ENCODE measurements around the gene FAM50A. TPM values are rescaled to one million over a fixed set of nuclear protein-coding genes. Genes with fewer than 3 reads are reported as not detected.

FAM50A gene
- total and polyA plus RNA-seq, 4 experiments from 2014 or later, result 35.6 to 70.3 (median 66.7) TPM

DNA sequence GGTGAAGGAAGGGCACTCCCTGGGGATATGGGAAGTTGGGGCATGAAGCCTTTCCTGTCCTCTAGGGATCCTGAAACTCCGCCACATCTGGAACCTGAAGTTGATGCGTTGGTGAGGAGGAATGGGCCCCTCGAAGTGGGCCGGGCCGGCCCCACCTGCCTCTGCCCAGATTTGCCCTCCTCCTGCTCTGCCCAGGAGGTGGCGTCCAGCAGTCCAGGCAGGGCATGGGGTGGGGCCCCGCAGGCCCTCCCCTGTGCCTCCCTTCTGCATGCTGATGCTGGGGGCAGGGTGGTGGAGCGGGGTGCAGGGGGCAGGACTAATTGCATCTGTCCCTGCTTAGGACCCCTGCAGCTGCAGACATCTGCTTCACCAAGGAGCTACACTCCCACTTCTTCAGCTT, 30.8 kb upstream of the FAM50A start:
- Histone ChIP-seq H3K36me3 (ENCODE audit: insufficient read depth, low read length) (no peaks in the 10 kb centered on the region), H3K9me3 (ENCODE audit: control insufficient read depth in 1 of 2, low read length in 2 of 2) (no peaks in the 10 kb centered on the region), H3K4me1 (ENCODE audit: insufficient read depth, low read length) (peaks cover 10% of the 10 kb centered on the region), H3K27ac (ENCODE audit: low read depth, low read length) (peak overlapping the region; percentile 70), H3K27me3 (ENCODE audit: insufficient read depth, low read length) (no peaks in the 10 kb centered on the region), H3K4me3 (ENCODE audit: low read length in 2 of 2) (no peak overlapping the region)
- no peaks in the 10 kb centered on the region for H3K27me3 Mint-ChIP-seq
- H3K36me3 Mint-ChIP-seq, result peaks cover 0 to 11% of the 10 kb centered on the region in 2 donors
- intact Hi-C loops (cut with micrococcal nuclease), result loop anchor here (10.0 kb wide), 1 partner anchor 62 kb away; the partner anchor contains the start of gene LAGE3
- no peak for DNase-seq
- H3K4me1 Mint-ChIP-seq, result peaks cover 4 to 23% (median 11%) of the 10 kb centered on the region in 4 donors
- CTCF ChIA-PET (ENCODE audit: partially characterized antibody), result interaction anchor here (1.3 to 1.5 kb wide), 3 partner anchors 8 to 15 kb away, joined by 3 to 5 read pairs (median 4); partner anchors contain the start of gene RPL10
- H3K4me3 Mint-ChIP-seq, result peak overlapping the region in 3 of 8 donors; percentile 78 to 85 (median 82)
- H3K27ac Mint-ChIP-seq, result peak overlapping the region in 5 of 7 donors; percentile 71 to 85 (median 79)
- H3K9me3 Mint-ChIP-seq, result peaks cover 0 to 4% (median 0%) of the 10 kb centered on the region in 8 donors
- POLR2A ChIA-PET (ENCODE audit: partially characterized antibody), result interaction anchor here (0.7 to 5.8 kb wide), 11 partner anchors 11 to 486 kb away, joined by 4 to 101 read pairs (median 5); partner anchors contain the start of genes ATP6AP1, PLXNA3, RPL10 and SLC10A3

GRCh38 chrX:154417157-154417556, 26.8 kb upstream of the FAM50A start:
- intact Hi-C loops (cut with micrococcal nuclease), result loop anchor here (10.0 kb wide), 1 partner anchor 58 kb away; the partner anchor contains the start of gene LAGE3
- no peak for DNase-seq
- H3K4me3 Mint-ChIP-seq, result no peak overlapping the region
- CTCF ChIA-PET (ENCODE audit: partially characterized antibody), result interaction anchor here (1.1 kb wide), 1 partner anchor 17 kb away, joined by 3 read pairs; no protein-coding TSS in a partner anchor
- Histone ChIP-seq H3K4me3 (ENCODE audit: low read length in 2 of 2) (no peak overlapping the region), H3K9me3 (ENCODE audit: control insufficient read depth in 1 of 2, low read length in 2 of 2) (no peaks in the 10 kb centered on the region), H3K27me3 (ENCODE audit: insufficient read depth, low read length) (no peaks in the 10 kb centered on the region), H3K36me3 (ENCODE audit: insufficient read depth, low read length) (no peaks in the 10 kb centered on the region), H3K4me1 (ENCODE audit: insufficient read depth, low read length) (peaks cover 8% of the 10 kb centered on the region), H3K27ac (ENCODE audit: low read depth, low read length) (no peak overlapping the region)
- POLR2A ChIA-PET (ENCODE audit: partially characterized antibody), result no interaction called here
- no peaks in the 10 kb centered on the region for H3K9me3 Mint-ChIP-seq
- H3K36me3 Mint-ChIP-seq, result peaks cover 0 to 9% of the 10 kb centered on the region in 2 donors
- no peak overlapping the region for H3K27ac Mint-ChIP-seq
- peaks cover 4 to 8% (median 7%) of the 10 kb centered on the region in 4 donors for H3K4me1 Mint-ChIP-seq
- no peaks in the 10 kb centered on the region for H3K27me3 Mint-ChIP-seq

- POLR2A ChIA-PET (ENCODE audit: partially characterized antibody), result interaction anchor here (1.3 kb wide), 1 partner anchor 9 kb away, joined by 5 read pairs; the partner anchor contains the start of gene ATP6AP1
- intact Hi-C loops (cut with micrococcal nuclease), result loop anchor here (10.0 kb wide), 1 partner anchor 56 kb away; the partner anchor contains the start of gene LAGE3
- Mint-ChIP-seq H3K36me3 (peaks cover 0 to 5% of the 10 kb centered on the region in 2 donors), H3K27ac (no peak overlapping the region), H3K4me3 (no peak overlapping the region), H3K27me3 (no peaks in the 10 kb centered on the region), H3K9me3 (no peaks in the 10 kb centered on the region), H3K4me1 (peaks cover 1 to 5% (median 3%) of the 10 kb centered on the region in 4 donors)
- no peaks in the 10 kb centered on the region for H3K9me3 ChIP-seq (ENCODE audit: control insufficient read depth in 1 of 2, low read length in 2 of 2)
- CTCF ChIA-PET (ENCODE audit: partially characterized antibody), result no interaction called here
- no peaks in the 10 kb centered on the region for H3K4me1 ChIP-seq (ENCODE audit: insufficient read depth, low read length)
- DNase-seq, result no peak
- no peaks in the 10 kb centered on the region for H3K36me3 ChIP-seq (ENCODE audit: insufficient read depth, low read length)
- no peaks in the 10 kb centered on the region for H3K27me3 ChIP-seq (ENCODE audit: insufficient read depth, low read length)
- no peak overlapping the region for H3K27ac ChIP-seq (ENCODE audit: low read depth, low read length)
- H3K4me3 ChIP-seq (ENCODE audit: low read length in 2 of 2), result no peak overlapping the region
Measured at GRCh38 chrX:154419189-154419588, 24.8 kb upstream of the FAM50A start.

- Mint-ChIP-seq H3K27ac (no peak overlapping the region), H3K9me3 (no peaks in the 10 kb centered on the region), H3K27me3 (no peaks in the 10 kb centered on the region), H3K4me1 (peaks cover 3 to 5% (median 4%) of the 10 kb centered on the region in 4 donors), H3K36me3 (peaks cover 0 to 5% of the 10 kb centered on the region in 2 donors), H3K4me3 (no peak overlapping the region)
- Histone ChIP-seq H3K9me3 (ENCODE audit: control insufficient read depth in 1 of 2, low read length in 2 of 2) (no peaks in the 10 kb centered on the region), H3K27me3 (ENCODE audit: insufficient read depth, low read length) (no peaks in the 10 kb centered on the region), H3K36me3 (ENCODE audit: insufficient read depth, low read length) (no peaks in the 10 kb centered on the region), H3K4me1 (ENCODE audit: insufficient read depth, low read length) (no peaks in the 10 kb centered on the region), H3K4me3 (ENCODE audit: low read length in 2 of 2) (no peak overlapping the region), H3K27ac (ENCODE audit: low read depth, low read length) (no peak overlapping the region)
- ChIA-PET POLR2A (ENCODE audit: partially characterized antibody) (interaction anchor here (1.3 kb wide), 2 partner anchors 9 to 21 kb away, joined by 3 to 5 read pairs; partner anchors contain the start of gene ATP6AP1), CTCF (ENCODE audit: partially characterized antibody) (no interaction called here)
- intact Hi-C loops (cut with micrococcal nuclease), result loop anchor here (10.0 kb wide), 1 partner anchor 55 kb away; the partner anchor contains the start of gene LAGE3
- no peak for DNase-seq
Measured at GRCh38 chrX:154419688-154420401, 24.1 kb upstream of the FAM50A start.

DNA sequence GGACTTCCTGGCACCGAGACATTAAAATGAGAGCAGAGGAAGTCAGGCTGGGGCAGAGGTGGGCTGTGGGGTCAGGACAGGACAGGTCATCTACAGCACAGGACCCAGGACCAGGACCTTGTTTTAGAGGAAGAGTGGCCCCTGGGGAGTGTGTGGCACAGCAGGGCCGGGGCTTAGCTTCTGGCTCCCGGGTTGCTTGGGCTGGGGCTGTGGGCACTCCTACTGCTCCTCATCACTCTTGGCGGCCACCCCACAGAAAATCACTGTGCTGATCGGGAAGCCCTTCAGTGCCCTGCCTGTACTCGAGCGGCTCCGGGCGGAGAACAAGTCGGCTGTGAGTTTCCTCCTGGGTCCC, 23.6 kb upstream of the FAM50A start:
- no peaks in the 10 kb centered on the region for H3K9me3 Mint-ChIP-seq
- no peak overlapping the region for H3K4me3 Mint-ChIP-seq
- H3K4me1 Mint-ChIP-seq, result peaks cover 3 to 5% (median 4%) of the 10 kb centered on the region in 4 donors
- H3K36me3 Mint-ChIP-seq, result peaks cover 0 to 3% of the 10 kb centered on the region in 2 donors
- intact Hi-C loops (cut with micrococcal nuclease), result no loop called here
- H3K4me1 ChIP-seq (ENCODE audit: insufficient read depth, low read length), result no peaks in the 10 kb centered on the region
- DNase-seq, result no peak
- H3K27ac ChIP-seq (ENCODE audit: low read depth, low read length), result no peak overlapping the region
- no peaks in the 10 kb centered on the region for H3K36me3 ChIP-seq (ENCODE audit: insufficient read depth, low read length)
- no peaks in the 10 kb centered on the region for H3K9me3 ChIP-seq (ENCODE audit: control insufficient read depth in 1 of 2, low read length in 2 of 2)
- ChIA-PET POLR2A (ENCODE audit: partially characterized antibody) (interaction anchor here (0.7 to 1.3 kb wide), 4 partner anchors 8 to 97 kb away, joined by 3 to 5 read pairs (median 4); no protein-coding TSS in a partner anchor), CTCF (ENCODE audit: partially characterized antibody) (interaction anchor here (1.2 kb wide), 1 partner anchor 8 kb away, joined by 5 read pairs; no protein-coding TSS in a partner anchor)
- no peaks in the 10 kb centered on the region for H3K27me3 ChIP-seq (ENCODE audit: insufficient read depth, low read length)
- no peak overlapping the region for H3K4me3 ChIP-seq (ENCODE audit: low read length in 2 of 2)
- no peak overlapping the region for H3K27ac Mint-ChIP-seq
- no peaks in the 10 kb centered on the region for H3K27me3 Mint-ChIP-seq

- Mint-ChIP-seq H3K9me3 (no peaks in the 10 kb centered on the region), H3K4me3 (peak overlapping the region in 1 of 8 donors; percentile 81), H3K27ac (peak overlapping the region in 4 of 7 donors; percentile 18 to 86 (median 60)), H3K36me3 (peaks cover 4 to 10% of the 10 kb centered on the region in 2 donors), H3K27me3 (no peaks in the 10 kb centered on the region), H3K4me1 (peaks cover 13 to 30% (median 23%) of the 10 kb centered on the region in 4 donors)
- no peak overlapping the region for H3K4me3 ChIP-seq (ENCODE audit: low read length in 2 of 2)
- no peak for DNase-seq
- H3K27ac ChIP-seq (ENCODE audit: low read depth, low read length), result no peak overlapping the region
- H3K4me1 ChIP-seq (ENCODE audit: insufficient read depth, low read length), result peaks cover 28% of the 10 kb centered on the region
- intact Hi-C loops (cut with micrococcal nuclease), result no loop called here
- ChIA-PET CTCF (ENCODE audit: partially characterized antibody) (interaction anchor here (1.2 to 2.7 kb wide), 2 partner anchors 14 to 28 kb away, joined by 3 to 8 read pairs; partner anchors contain the start of gene RPL10), POLR2A (ENCODE audit: partially characterized antibody) (interaction anchor here (1.4 to 5.8 kb wide), 4 partner anchors 9 to 502 kb away, joined by 4 to 37 read pairs (median 6); partner anchors contain the start of genes ARHGAP4 and RPL10)
- peaks cover 8% of the 10 kb centered on the region for H3K36me3 ChIP-seq (ENCODE audit: insufficient read depth, low read length)
- no peaks in the 10 kb centered on the region for H3K27me3 ChIP-seq (ENCODE audit: insufficient read depth, low read length)
- H3K9me3 ChIP-seq (ENCODE audit: control insufficient read depth in 1 of 2, low read length in 2 of 2), result no peaks in the 10 kb centered on the region
Measured at GRCh38 chrX:154426916-154427770, 16.8 kb upstream of the FAM50A start.
